DOHH2 (cell line): ENCODE results near the gene ERLEC1.

Source experiments
- H3F3A ChIP-seq: fragments of 200-600 bp; sonication (generic), shearing (Covaris generic); 2 replicates; pipeline ENCODE4 v1.6.0; 2016; ENCODE audit warnings: antibody characterized with exemption, mild to moderate bottlenecking; ENCODE audit not compliant: control insufficient read depth, insufficient read depth
- H3K27ac ChIP-seq: fragments of 200-600 bp; sonication (generic); 2 replicates; pipeline ENCODE4 v1.5.1; 2014; ENCODE audit warnings: low read depth, mild to moderate bottlenecking, low read length, moderate library complexity
- H3K27me3 ChIP-seq: fragments of 200-600 bp; sonication (generic); 2 replicates; pipeline ENCODE4 v1.6.1; 2014; ENCODE audit warnings: mild to moderate bottlenecking, low read length, mixed read lengths; ENCODE audit not compliant: control insufficient read depth
- H3K36me3 ChIP-seq: fragments of 200-600 bp; sonication (generic); 2 replicates; pipeline ENCODE4 v1.6.1; 2014; ENCODE audit warnings: mild to moderate bottlenecking, low read length, moderate library complexity, mixed read lengths; ENCODE audit not compliant: control insufficient read depth
- H3K4me1 ChIP-seq: fragments of 200-600 bp; sonication (generic); 2 replicates; pipeline ENCODE4 v1.6.1; 2014; ENCODE audit warnings: mild to moderate bottlenecking, low read length, mixed read lengths; ENCODE audit not compliant: control insufficient read depth
- H3K4me2 ChIP-seq: fragments of 200-600 bp; sonication (generic); 2 replicates; pipeline ENCODE4 v1.6.0; 2014; ENCODE audit warnings: mild to moderate bottlenecking, low read length, moderate library complexity
- H3K4me3 ChIP-seq: fragments of 200-600 bp; sonication (generic); 2 replicates; pipeline ENCODE4 v1.5.1; 2014; ENCODE audit warnings: mild to moderate bottlenecking, low read length, mixed read lengths
- H3K79me2 ChIP-seq: fragments of 200-600 bp; sonication (generic); 2 replicates; pipeline ENCODE4 v1.6.1; 2014; ENCODE audit warnings: mild to moderate bottlenecking, low read length, mixed read lengths; ENCODE audit not compliant: control insufficient read depth
- H3K9me2 ChIP-seq: fragments of 200-600 bp; sonication (generic); replicated peaks from 2 replicates; pipeline ENCODE4 v1.6.1; 2014; ENCODE audit warnings: mild to moderate bottlenecking, low read length, mixed read lengths; ENCODE audit not compliant: control insufficient read depth
- H3K9me3 ChIP-seq: fragments of 200-600 bp; sonication (generic); 2 replicates; pipeline ENCODE4 v1.6.1; 2014; ENCODE audit warnings: antibody characterized with exemption, low read length, mixed read lengths; ENCODE audit not compliant: control insufficient read depth, insufficient read depth
- H4K20me1 ChIP-seq: fragments of 200-600 bp; sonication (generic); 2 replicates; pipeline ENCODE4 v1.6.0; 2014; ENCODE audit warnings: low read depth, mild to moderate bottlenecking, antibody characterized with exemption, low read length, moderate library complexity; ENCODE audit not compliant: control insufficient read depth, insufficient read depth
- EZH2phosphoT487 ChIP-seq: fragments of 200-600 bp; sonication (generic); IDR thresholded peaks from 2 replicates; pipeline ENCODE4 v1.6.1; 2017; ENCODE audit warnings: borderline replicate concordance, mild to moderate bottlenecking, antibody characterized with exemption, low read length, moderate library complexity, mixed read lengths
- TF ChIP-seq, protein P1 (sequence below): fragments of 200-600 bp; sonication (generic); IDR thresholded peaks from one replicate; pipeline ENCODE4 v1.5.1; 2014; ENCODE audit warnings: antibody characterized with exemption, mild to moderate bottlenecking, low read depth, low read length; ENCODE audit not compliant: poor library complexity, severe bottlenecking

The ERLEC1 gene

DNA sequence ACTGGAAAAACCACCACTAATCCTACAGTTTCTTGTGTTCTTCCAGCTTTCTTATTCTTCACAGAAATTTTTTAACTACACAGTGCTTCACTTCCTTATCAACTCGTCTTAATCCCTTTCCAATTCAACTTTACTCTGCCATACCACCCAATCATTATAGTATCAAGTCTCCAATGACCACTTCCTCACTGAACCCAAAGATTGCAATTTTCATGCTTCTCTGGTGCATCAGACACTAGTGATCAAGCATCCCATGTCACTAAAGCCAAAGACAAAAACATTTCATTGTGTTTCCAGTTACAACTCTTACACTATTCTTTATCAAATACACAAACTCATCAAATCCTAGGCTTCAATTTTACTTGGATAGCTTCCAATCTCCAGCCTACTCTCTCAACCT is 9.7 kb upstream of the ERLEC1 start:
- Histone ChIP-seq H3K4me1 (no peaks in the 10 kb centered on the region), H3K4me3 (no peak overlapping the region), H4K20me1 (no peaks in the 10 kb centered on the region), H3F3A (peaks cover 27% of the 10 kb centered on the region), H3K36me3 (peaks cover 85% of the 10 kb centered on the region), H3K79me2 (peaks cover 98% of the 10 kb centered on the region), H3K9me3 (no peaks in the 10 kb centered on the region), H3K27me3 (no peaks in the 10 kb centered on the region), H3K27ac (no peak overlapping the region), H3K9me2 (no peaks in the 10 kb centered on the region), H3K4me2 (no peak overlapping the region)
- no peak for TF ChIP-seq EZH2phosphoT487
- TF ChIP-seq, protein P1, sequence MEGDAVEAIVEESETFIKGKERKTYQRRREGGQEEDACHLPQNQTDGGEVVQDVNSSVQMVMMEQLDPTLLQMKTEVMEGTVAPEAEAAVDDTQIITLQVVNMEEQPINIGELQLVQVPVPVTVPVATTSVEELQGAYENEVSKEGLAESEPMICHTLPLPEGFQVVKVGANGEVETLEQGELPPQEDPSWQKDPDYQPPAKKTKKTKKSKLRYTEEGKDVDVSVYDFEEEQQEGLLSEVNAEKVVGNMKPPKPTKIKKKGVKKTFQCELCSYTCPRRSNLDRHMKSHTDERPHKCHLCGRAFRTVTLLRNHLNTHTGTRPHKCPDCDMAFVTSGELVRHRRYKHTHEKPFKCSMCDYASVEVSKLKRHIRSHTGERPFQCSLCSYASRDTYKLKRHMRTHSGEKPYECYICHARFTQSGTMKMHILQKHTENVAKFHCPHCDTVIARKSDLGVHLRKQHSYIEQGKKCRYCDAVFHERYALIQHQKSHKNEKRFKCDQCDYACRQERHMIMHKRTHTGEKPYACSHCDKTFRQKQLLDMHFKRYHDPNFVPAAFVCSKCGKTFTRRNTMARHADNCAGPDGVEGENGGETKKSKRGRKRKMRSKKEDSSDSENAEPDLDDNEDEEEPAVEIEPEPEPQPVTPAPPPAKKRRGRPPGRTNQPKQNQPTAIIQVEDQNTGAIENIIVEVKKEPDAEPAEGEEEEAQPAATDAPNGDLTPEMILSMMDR: no peak

- H3K4me3 ChIP-seq: no peak overlapping the region
- no peaks in the 10 kb centered on the region for H4K20me1 ChIP-seq
- peaks cover 93% of the 10 kb centered on the region for H3K36me3 ChIP-seq
- peaks cover 22% of the 10 kb centered on the region for H3F3A ChIP-seq
- no peaks in the 10 kb centered on the region for H3K9me3 ChIP-seq
- no peaks in the 10 kb centered on the region for H3K9me2 ChIP-seq
- H3K27me3 ChIP-seq: no peaks in the 10 kb centered on the region
- H3K4me2 ChIP-seq: no peak overlapping the region
- no peak overlapping the region for H3K27ac ChIP-seq
- peaks cover 99% of the 10 kb centered on the region for H3K79me2 ChIP-seq
- no peak for TF ChIP-seq EZH2phosphoT487
- TF ChIP-seq, protein P1: no peak
- peaks cover under 1% of the 10 kb centered on the region for H3K4me1 ChIP-seq
Observed at GRCh38 chr2:53778536-53779162, 8.2 kb upstream of the ERLEC1 start.

GRCh38 chr2:53780056-53780455 is 6.8 kb upstream of the ERLEC1 start:
- Histone ChIP-seq H3K9me3 (no peaks in the 10 kb centered on the region), H3K9me2 (no peaks in the 10 kb centered on the region), H3K79me2 (peaks cover 99% of the 10 kb centered on the region), H3K27me3 (no peaks in the 10 kb centered on the region), H3K4me2 (no peak overlapping the region), H4K20me1 (no peaks in the 10 kb centered on the region), H3K4me1 (peaks cover 14% of the 10 kb centered on the region), H3K36me3 (peaks cover 88% of the 10 kb centered on the region), H3K4me3 (no peak overlapping the region), H3F3A (peaks cover 9% of the 10 kb centered on the region; the same call in 1 of the 2 replicates), H3K27ac (no peak overlapping the region)
- no peak for TF ChIP-seq EZH2phosphoT487
- TF ChIP-seq, protein P1: no peak
